ENCODE results near the gene PRELID3B. TPM values are rescaled to one million over a fixed set of nuclear protein-coding genes. Genes with fewer than 3 reads are reported as not detected.

The PRELID3B gene
- total RNA-seq, 1 donor from 2014 or later: 54.2 TPM

GRCh38 chr20:59030911-59031563 lies 11.5 kb downstream of the PRELID3B start:
- no peak for DNase-seq

GRCh38 chr20:59028812-59029211 lies 13.8 kb downstream of the PRELID3B start:
- Mint-ChIP-seq H3K9me3 (no peaks in the 10 kb centered on the region), H3K4me3 (peak overlapping the region; percentile 12), H3K4me1 (peaks cover 60% of the 10 kb centered on the region), H3K27ac (no peak overlapping the region), H3K27me3 (no peaks in the 10 kb centered on the region), H3K36me3 (ENCODE audit: low read depth) (peaks cover 83% of the 10 kb centered on the region)
- ATAC-seq (ENCODE audit: low read depth) (no peak), DNase-seq (no peak)
- CTCF ChIA-PET: interaction anchor here (0.7 kb wide), 1 partner anchor 162 kb away, joined by 4 read pairs; no protein-coding TSS in a partner anchor
- intact Hi-C loops (cut with micrococcal nuclease): no loop called here
- POLR2A ChIA-PET: interaction anchor here (0.6 to 0.9 kb wide), 5 partner anchors 9 to 140 kb away, joined by 3 to 4 read pairs (median 3); partner anchors contain the start of gene TUBB1
- TF ChIP-seq CTCF (IDR thresholded peaks at IDR 0.05): no peak

More at GRCh38 chr20:59030911-59031563, 11.5 kb downstream of the PRELID3B start:
- intact Hi-C loops (cut with micrococcal nuclease): loop anchor here (5.0 kb wide), 1 partner anchor 379 kb away; the partner anchor contains the start of gene STX16
- ATAC-seq (ENCODE audit: low read depth): no peak
- Mint-ChIP-seq H3K4me3 (peak overlapping the region; percentile 96), H3K36me3 (ENCODE audit: low read depth) (peaks cover 83% of the 10 kb centered on the region), H3K27ac (peak overlapping the region; percentile 95), H3K9me3 (no peaks in the 10 kb centered on the region), H3K27me3 (no peaks in the 10 kb centered on the region), H3K4me1 (peaks cover 58% of the 10 kb centered on the region)
- no peak for TF ChIP-seq CTCF (IDR thresholded peaks at IDR 0.05)
- ChIA-PET CTCF (interaction anchor here (1.2 to 2.4 kb wide), 5 partner anchors 15 to 191 kb away, joined by 3 to 10 read pairs (median 5); no protein-coding TSS in a partner anchor), POLR2A (interaction anchor here (1.0 to 4.4 kb wide), 14 partner anchors 9 to 1633 kb away, joined by 3 to 89 read pairs (median 38); partner anchors contain the start of genes CTSZ, GNAS, GNAS-AS1 and NELFCD)

- ChIA-PET POLR2A (no interaction called here), CTCF (no interaction called here)
- intact Hi-C loops (cut with micrococcal nuclease): no loop called here
- H3K27me3 Mint-ChIP-seq: no peaks in the 10 kb centered on the region
- no peak overlapping the region for H3K4me3 Mint-ChIP-seq
- no peaks in the 10 kb centered on the region for H3K9me3 Mint-ChIP-seq
- ATAC-seq (ENCODE audit: low read depth): no peak
- peaks cover 89% of the 10 kb centered on the region for H3K36me3 Mint-ChIP-seq (ENCODE audit: low read depth)
- peaks cover 55% of the 10 kb centered on the region for H3K4me1 Mint-ChIP-seq
- TF ChIP-seq CTCF (IDR thresholded peaks at IDR 0.05): no peak
- no peak for DNase-seq
- no peak overlapping the region for H3K27ac Mint-ChIP-seq
Observed at GRCh38 chr20:59027741-59028320, 14.8 kb downstream of the PRELID3B start.

- ATAC-seq (ENCODE audit: low read depth): no peak
- Mint-ChIP-seq H3K4me1 (peaks cover 52% of the 10 kb centered on the region), H3K27ac (no peak overlapping the region), H3K27me3 (no peaks in the 10 kb centered on the region), H3K36me3 (ENCODE audit: low read depth) (peaks cover 94% of the 10 kb centered on the region), H3K9me3 (no peaks in the 10 kb centered on the region), H3K4me3 (no peak overlapping the region)
- no peak for TF ChIP-seq CTCF (IDR thresholded peaks at IDR 0.05)
- DNase-seq: no peak
- intact Hi-C loops (cut with micrococcal nuclease): no loop called here
- CTCF ChIA-PET: no interaction called here
- POLR2A ChIA-PET: interaction anchor here (0.9 to 1.0 kb wide), 2 partner anchors 19 to 138 kb away, joined by 3 to 4 read pairs; no protein-coding TSS in a partner anchor
Observed at GRCh38 chr20:59026904-59027740, 15.5 kb downstream of the PRELID3B start.
